IMR-90 (cell line): Measurements from ENCODE around the gene VSTM5.

Experiments
- MAFK ChIP-seq: IDR thresholded peaks from 2 replicates; pipeline ENCODE4 v1.6.1; 2012; ENCODE audit warnings: low read depth, low read length, improper control_type of control experiment
- POLR2A ChIP-seq: IDR thresholded peaks from 2 replicates; pipeline ENCODE4 v1.6.1; 2012; ENCODE audit warnings: mild to moderate bottlenecking, low read depth, low read length
- RFX5 ChIP-seq: IDR thresholded peaks from 2 replicates; pipeline ENCODE4 v1.8.0; 2012; ENCODE audit warnings: low read depth, mild to moderate bottlenecking, low read length, moderate library complexity
- TF ChIP-seq, protein P1 (sequence below): conservative IDR thresholded peaks from 2 replicates; pipeline ENCODE4 v1.5.1; 2012; ENCODE audit warnings: mild to moderate bottlenecking, low read depth, low read length, improper control_type of control experiment
- TF ChIP-seq, protein P2 (sequence below): fragments of 150-350 bp; IDR thresholded peaks from 2 replicates; pipeline ENCODE4 v1.6.1; 2017; ENCODE audit warnings: mild to moderate bottlenecking, antibody characterized with exemption, low read length, low read depth

DNA sequence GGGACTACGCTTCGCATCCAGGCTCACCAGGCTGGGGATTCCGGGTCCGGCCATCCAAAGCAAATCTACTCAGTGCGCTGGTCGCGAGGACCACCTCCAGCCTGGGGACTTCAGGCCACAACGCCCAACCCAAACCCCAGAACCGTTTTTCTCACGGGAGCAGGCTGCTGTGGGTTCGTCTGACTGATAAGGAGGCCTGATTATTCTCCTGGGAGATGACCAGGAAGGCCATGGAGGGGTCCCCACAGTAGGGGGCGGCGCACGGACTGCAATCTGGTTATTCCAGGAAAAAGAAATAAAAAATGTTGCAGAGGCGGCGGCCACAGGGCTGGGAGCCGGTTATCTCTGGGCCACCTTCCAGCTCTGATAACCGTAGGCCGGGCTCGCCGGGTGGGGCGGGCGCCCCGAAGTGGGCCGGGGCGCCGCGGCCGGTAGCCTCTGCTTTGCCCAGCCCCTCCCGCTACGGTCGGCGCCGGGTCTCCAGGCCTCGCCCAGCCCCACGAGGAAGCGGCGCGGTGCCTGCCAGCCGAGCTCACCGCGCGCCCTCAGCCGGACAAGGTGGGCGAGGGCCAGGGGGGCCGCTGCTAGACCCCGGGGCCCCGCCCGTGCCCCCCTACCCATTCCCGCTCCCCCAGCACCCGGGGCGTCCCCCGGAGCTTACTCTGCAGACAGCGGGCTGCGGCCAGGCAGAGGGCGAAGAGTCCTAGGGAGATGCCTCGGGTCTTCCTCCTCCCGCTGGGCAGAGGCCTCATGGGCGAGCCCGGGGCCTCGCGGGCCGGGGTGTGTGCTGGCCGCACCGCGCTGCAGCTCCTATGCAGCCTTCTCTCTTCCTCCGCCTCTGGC is 446 bp downstream of the VSTM5 start:
- TF ChIP-seq, protein P1, sequence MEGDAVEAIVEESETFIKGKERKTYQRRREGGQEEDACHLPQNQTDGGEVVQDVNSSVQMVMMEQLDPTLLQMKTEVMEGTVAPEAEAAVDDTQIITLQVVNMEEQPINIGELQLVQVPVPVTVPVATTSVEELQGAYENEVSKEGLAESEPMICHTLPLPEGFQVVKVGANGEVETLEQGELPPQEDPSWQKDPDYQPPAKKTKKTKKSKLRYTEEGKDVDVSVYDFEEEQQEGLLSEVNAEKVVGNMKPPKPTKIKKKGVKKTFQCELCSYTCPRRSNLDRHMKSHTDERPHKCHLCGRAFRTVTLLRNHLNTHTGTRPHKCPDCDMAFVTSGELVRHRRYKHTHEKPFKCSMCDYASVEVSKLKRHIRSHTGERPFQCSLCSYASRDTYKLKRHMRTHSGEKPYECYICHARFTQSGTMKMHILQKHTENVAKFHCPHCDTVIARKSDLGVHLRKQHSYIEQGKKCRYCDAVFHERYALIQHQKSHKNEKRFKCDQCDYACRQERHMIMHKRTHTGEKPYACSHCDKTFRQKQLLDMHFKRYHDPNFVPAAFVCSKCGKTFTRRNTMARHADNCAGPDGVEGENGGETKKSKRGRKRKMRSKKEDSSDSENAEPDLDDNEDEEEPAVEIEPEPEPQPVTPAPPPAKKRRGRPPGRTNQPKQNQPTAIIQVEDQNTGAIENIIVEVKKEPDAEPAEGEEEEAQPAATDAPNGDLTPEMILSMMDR, result no peak
- TF ChIP-seq POLR2A (no peak), RFX5 (no peak), MAFK (no peak)
- TF ChIP-seq, protein P2, sequence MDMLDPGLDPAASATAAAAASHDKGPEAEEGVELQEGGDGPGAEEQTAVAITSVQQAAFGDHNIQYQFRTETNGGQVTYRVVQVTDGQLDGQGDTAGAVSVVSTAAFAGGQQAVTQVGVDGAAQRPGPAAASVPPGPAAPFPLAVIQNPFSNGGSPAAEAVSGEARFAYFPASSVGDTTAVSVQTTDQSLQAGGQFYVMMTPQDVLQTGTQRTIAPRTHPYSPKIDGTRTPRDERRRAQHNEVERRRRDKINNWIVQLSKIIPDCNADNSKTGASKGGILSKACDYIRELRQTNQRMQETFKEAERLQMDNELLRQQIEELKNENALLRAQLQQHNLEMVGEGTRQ, result no peak
